ENCODE data around the gene PARD3B.

GRCh38 chr2:204876311-204876710 is 331.0 kb downstream of the PARD3B start:
- TF ChIP-seq CTCF (conservative IDR thresholded peaks at IDR 0.05; ENCODE audit: low read depth, low read length): no peak
- TF ChIP-seq EZH2 (IDR thresholded peaks at IDR 0.05; ENCODE audit: borderline replicate concordance, low read depth, low read length, poor library complexity, severe bottlenecking): no peak

All from A673 (cell line).